H1 (cell line): Measurements from ENCODE around the gene NANP. TPM values are rescaled to one million over a fixed set of nuclear protein-coding genes. Genes with fewer than 3 reads are reported as not detected.
A peak's percentile ranks its signal among the peaks of the same experiment; 100 is the strongest.

ENCODE experiments used
- CTCF ChIA-PET: fragments of 300-600 bp; sonication (Branson Sonifier 250); formaldehyde crosslinking; loops from one replicate; lab custom pipeline; 2021; ENCODE audit not compliant: partially characterized antibody; lab: Charles Lee
- POLR2A ChIA-PET: fragments of 300-600 bp; sonication (Branson Sonifier 250); formaldehyde crosslinking; loops from one replicate; lab custom pipeline; 2021; ENCODE audit warnings: inconsistent platforms; ENCODE audit not compliant: partially characterized antibody; lab: Charles Lee
- DNase-seq, 2 experiments: peaks; one replicate each; pipeline versions ENCODE4 v3.0.0 to v3.0.0-alpha.2; 2010 to 2022; ENCODE audit warnings: low spot score in 2 of 2, low read depth in 1 of 2, mixed read lengths in 1 of 2
- FAIRE-seq: peaks from 2 replicates; lab custom pipeline; 2011; peaks lifted over from hg19 to GRCh38; lab: Jason Lieb, UNC
- H2AFZ ChIP-seq: 2 replicates; pipeline ENCODE4 v1.8.1; 2012; ENCODE audit warnings: low read length, inconsistent platforms
- H2AK5ac ChIP-seq: 2 replicates; pipeline ENCODE4 v1.6.1; 2013; ENCODE audit warnings: low read depth, low read length
- H2BK120ac ChIP-seq: replicated peaks from 2 replicates; pipeline ENCODE3; 2013; ENCODE audit warnings: low read depth, low read length, inconsistent platforms
- H2BK12ac ChIP-seq: 2 replicates; pipeline ENCODE4 v1.6.1; 2013; ENCODE audit warnings: low read depth, low read length
- H2BK15ac ChIP-seq: 2 replicates; pipeline ENCODE4 v1.6.1; 2013; ENCODE audit warnings: low read length
- H2BK20ac ChIP-seq: 2 replicates; pipeline ENCODE4 v1.6.1; 2013; ENCODE audit warnings: low read length
- H2BK5ac ChIP-seq: 2 replicates; pipeline ENCODE4 v1.6.1; 2013; ENCODE audit warnings: low read depth, low read length
- H3K14ac ChIP-seq: 2 replicates; pipeline ENCODE4 v1.6.1; 2013; ENCODE audit warnings: inconsistent platforms; ENCODE audit not compliant: insufficient read length
- H3K18ac ChIP-seq: 2 replicates; pipeline ENCODE4 v1.6.1; 2013; ENCODE audit warnings: low read length; ENCODE audit errors: extremely low read depth
- H3K23ac ChIP-seq: 2 replicates; pipeline ENCODE4 v1.6.1; 2013; ENCODE audit warnings: inconsistent platforms; ENCODE audit not compliant: insufficient read length
- H3K23me2 ChIP-seq: 2 replicates; pipeline ENCODE4 v1.6.1; 2013; ENCODE audit warnings: low read depth, low read length
- H3K27ac ChIP-seq: 2 replicates; pipeline ENCODE4 v1.6.1; 2011; ENCODE audit warnings: low read depth, low read length, inconsistent platforms
- H3K27me3 ChIP-seq, 4 experiments: replicated peaks in 1 of 4; 1 replicate in 1 of 4; 2 replicates in 3 of 4; pipeline versions ENCODE4 v1.6.1 to v1.8.1; 2011 to 2013; ENCODE audit warnings: low read length in 3 of 4, mild to moderate bottlenecking in 3 of 4, inconsistent platforms in 2 of 4, mixed read lengths in 2 of 4, moderate library complexity in 1 of 4; ENCODE audit not compliant: control insufficient read depth in 3 of 4, insufficient read depth in 3 of 4; ENCODE audit errors: extremely low read depth in 1 of 4
- H3K36me3 ChIP-seq, 4 experiments: 2 replicates each; pipeline versions ENCODE4 v1.6.1 to v1.8.1; 2011 to 2013; ENCODE audit warnings: mild to moderate bottlenecking in 4 of 4, low read length in 3 of 4, moderate library complexity in 2 of 4, control low read depth in 1 of 4, inconsistent platforms in 1 of 4; ENCODE audit not compliant: insufficient read depth in 4 of 4, control insufficient read depth in 2 of 4
- H3K4ac ChIP-seq: replicated peaks from 2 replicates; pipeline ENCODE3; 2013; ENCODE audit warnings: low read length, low read depth, mixed read lengths, inconsistent platforms; ENCODE audit not compliant: insufficient read length
- H3K4me1 ChIP-seq, 4 experiments: replicated peaks in 1 of 4; 1 replicate in 1 of 4; 2 replicates in 3 of 4; pipeline versions ENCODE4 v1.6.1 to v1.8.1; 2011 to 2013; ENCODE audit warnings: low read length in 3 of 4, inconsistent platforms in 2 of 4, mixed read lengths in 1 of 4; ENCODE audit not compliant: insufficient read depth in 4 of 4, control insufficient read depth in 3 of 4
- H3K4me2 ChIP-seq, 2 experiments: 2 replicates each; pipeline versions ENCODE4 v1.6.1 to v1.8.1; 2011 to 2013; ENCODE audit warnings: low read depth in 2 of 2, low read length in 2 of 2, control low read depth in 1 of 2, inconsistent platforms in 1 of 2, mild to moderate bottlenecking in 1 of 2; ENCODE audit not compliant: insufficient read depth in 1 of 2
- H3K4me3 ChIP-seq, 4 experiments: fragments of 200-600, 300-600 bp in 1 of 4; sonication (generic), shearing (Covaris generic), sonication (Bioruptor Twin) in 1 of 4; 2 replicates each; pipeline versions ENCODE4 v1.5.1 to v1.8.1; 2011 to 2016; ENCODE audit warnings: low read length in 4 of 4, low read depth in 3 of 4, control low read depth in 2 of 4, inconsistent platforms in 2 of 4, mild to moderate bottlenecking in 2 of 4, mixed read lengths in 1 of 4, moderate library complexity in 1 of 4; ENCODE audit not compliant: insufficient read depth in 2 of 4; ENCODE audit errors: extremely low read depth in 1 of 4
- H3K56ac ChIP-seq: replicated peaks from 2 replicates; pipeline ENCODE3; 2013; ENCODE audit warnings: low read depth, mild to moderate bottlenecking, mixed read lengths, low read length, inconsistent platforms; ENCODE audit not compliant: insufficient read length
- H3K79me1 ChIP-seq: 2 replicates; pipeline ENCODE4 v1.6.1; 2013; ENCODE audit warnings: low read depth, low read length, control low read depth
- H3K79me2 ChIP-seq, 2 experiments: 2 replicates each; pipeline versions ENCODE4 v1.6.1 to v1.8.1; 2012 to 2013; ENCODE audit warnings: low read length in 2 of 2, mild to moderate bottlenecking in 2 of 2, inconsistent platforms in 1 of 2; ENCODE audit not compliant: insufficient read depth in 2 of 2, control insufficient read depth in 1 of 2
- H3K9ac ChIP-seq, 4 experiments: replicated peaks in 1 of 4; 1 replicate in 1 of 4; 2 replicates in 3 of 4; pipeline versions ENCODE4 v1.6.1 to v1.8.1; 2011 to 2013; ENCODE audit warnings: low read depth in 3 of 4, low read length in 3 of 4, control low read depth in 2 of 4, mild to moderate bottlenecking in 2 of 4, moderate library complexity in 2 of 4, inconsistent platforms in 1 of 4; ENCODE audit errors: extremely low read depth in 1 of 4
- H3K9me3 ChIP-seq, 2 experiments: 2 replicates each; pipeline versions ENCODE4 v1.6.1 to v1.8.1; 2012 to 2013; ENCODE audit warnings: mild to moderate bottlenecking in 2 of 2, moderate library complexity in 2 of 2, control low read depth in 1 of 2, inconsistent platforms in 1 of 2, low read depth in 1 of 2, low read length in 1 of 2, mixed read lengths in 1 of 2; ENCODE audit not compliant: insufficient read depth in 2 of 2
- H4K20me1 ChIP-seq, 2 experiments: replicated peaks in 1 of 2; 2 replicates each; pipeline versions ENCODE3 to v1.8.1; 2011 to 2013; ENCODE audit warnings: inconsistent platforms in 2 of 2, low read length in 2 of 2, mild to moderate bottlenecking in 1 of 2; ENCODE audit not compliant: insufficient read depth in 2 of 2, control insufficient read depth in 1 of 2
- H4K5ac ChIP-seq: 2 replicates; pipeline ENCODE4 v1.6.1; 2013; ENCODE audit warnings: low read length, low read depth, mixed read lengths, inconsistent platforms; ENCODE audit not compliant: insufficient read length
- H4K8ac ChIP-seq: 2 replicates; pipeline ENCODE4 v1.8.0; 2013; ENCODE audit warnings: mild to moderate bottlenecking, moderate library complexity, low read length, inconsistent platforms; ENCODE audit not compliant: insufficient read depth; ENCODE audit errors: extremely low read depth
- H4K91ac ChIP-seq: replicated peaks from 2 replicates; pipeline ENCODE3; 2013; ENCODE audit warnings: low read length, mixed read lengths, inconsistent platforms; ENCODE audit not compliant: insufficient read length
- RAD21 ChIP-seq, 2 experiments: IDR thresholded peaks in 1 of 2; conservative IDR thresholded peaks in 1 of 2; 2 replicates each; pipeline ENCODE4 v1.6.1; 2011; ENCODE audit warnings: low read depth in 2 of 2, low read length in 2 of 2, improper control_type of control experiment in 1 of 2, inconsistent platforms in 1 of 2, mild to moderate bottlenecking in 1 of 2, moderate library complexity in 1 of 2
- TEAD4 ChIP-seq: IDR thresholded peaks from 2 replicates; pipeline ENCODE4 v1.6.1; 2012; ENCODE audit warnings: low read depth, low read length, inconsistent platforms, mixed read lengths
- WGBS, 2 experiments: shearing (Covaris generic) in 1 of 2; methylation state at CpG; one replicate each; pipeline versions ENCODE4 v1.1.6 to v1.1.7; 2013 to 2015; ENCODE audit warnings: low lambda C conversion rate in 2 of 2, mixed read lengths in 2 of 2, inconsistent platforms in 1 of 2, low coverage in 1 of 2, missing lambda C conversion rate in 1 of 2; ENCODE audit not compliant: insufficient replicate concordance in 2 of 2, insufficient coverage in 1 of 2, insufficient read length in 1 of 2; ENCODE audit errors: extremely low coverage in 1 of 2, missing lambda C conversion rate in 1 of 2; 5-methylcytosine and 5-hydroxymethylcytosine counted together
- polyA plus RNA-seq, 7 experiments: library from polyadenylated mRNA; depleted of rRNA in 3 of 7; stranded (reverse) in 5 of 7; unstranded in 2 of 7; fragments of >200 nt in 5 of 7; fragments of 200-250 nt in 2 of 7; gene quantifications; 1 replicate in 5 of 7; 2 replicates in 1 of 7; 4 replicates in 1 of 7; pipeline versions ENCODE4 v1.2.1 to v1.2.3, GENCODE V29; 2011 to 2013; ENCODE audit warnings: missing spikeins in 2 of 7, mixed read lengths in 2 of 7
- total RNA-seq: library from RNA; stranded (reverse); fragmentation: NEBNext Ultra II Directional; extraction: Animal tissue kit (Norgen Biotek cat#: 25700); gene quantifications from 2 replicates; pipeline ENCODE4 v1.2.1, GENCODE V29; 2021
- TF ChIP-seq, protein P1 (sequence below), 3 experiments: IDR thresholded peaks; 1 replicate in 2 of 3; 2 replicates in 1 of 3; pipeline versions ENCODE4 v1.5.1 to v1.6.1; 2011; ENCODE audit warnings: low read length in 3 of 3, mild to moderate bottlenecking in 3 of 3, inconsistent platforms in 2 of 3, low read depth in 1 of 3, moderate library complexity in 1 of 3; ENCODE audit not compliant: insufficient read depth in 1 of 3; ENCODE audit errors: control extremely low read depth in 1 of 3

NANP gene
- total and polyA plus RNA-seq, 2 of the 8 experiments (the other 6 are each of a cell fraction or from before 2014, with no cell fraction given): 3.8 to 6.2 TPM

- CTCF ChIA-PET: interaction anchor here (0.9 to 1.9 kb wide), 3 partner anchors 11 to 57 kb away, joined by 3 to 7 read pairs (median 3); no protein-coding TSS in a partner anchor
These were observed 58.1 kb downstream of the NANP start for GRCh38 chr20:25565578-25566157.

More at GRCh38 chr20:25565578-25566157, 58.1 kb downstream of the NANP start:
- Histone ChIP-seq H3K36me3 (peaks cover 0 to 3% (median 0%) of the 10 kb centered on the region in 4 experiments; a peak in 1 of 8 replicates), H3K23ac (no peak overlapping the region), H2AK5ac (no peak overlapping the region), H3K27ac (no peak overlapping the region), H2BK20ac (no peak overlapping the region), H3K9ac (no peak overlapping the region), H4K5ac (no peak overlapping the region), H2BK5ac (no peak overlapping the region), H3K56ac (no peak overlapping the region), H2BK120ac (no peak overlapping the region), H3K4ac (no peak overlapping the region), H3K79me2 (peaks cover 0 to 65% of the 10 kb centered on the region in 2 experiments; a peak in 2 of 4 replicates), H3K23me2 (no peaks in the 10 kb centered on the region; the same call in 1 of the 2 replicates), H3K79me1 (peaks cover 5% of the 10 kb centered on the region), H4K91ac (no peak overlapping the region), H4K20me1 (peaks cover 0 to 3% of the 10 kb centered on the region in 2 experiments), H2AFZ (no peak overlapping the region), H4K8ac (no peak overlapping the region), H3K18ac (no peak overlapping the region), H3K14ac (no peak overlapping the region), H2BK15ac (no peak overlapping the region), H3K4me1 (peaks cover 0 to 7% (median 3%) of the 10 kb centered on the region in 4 experiments; a peak in 2 of 7 replicates), H3K9me3 (peaks cover 4 to 7% of the 10 kb centered on the region in 2 experiments; a peak in 2 of 4 replicates), H3K4me2 (no peak overlapping the region), H3K4me3 (no peak overlapping the region), H2BK12ac (no peak overlapping the region), H3K27me3 (no peaks in the 10 kb centered on the region)
- DNase-seq: no peak
- POLR2A ChIA-PET: interaction anchor here (1.4 to 2.0 kb wide), 2 partner anchors 12 to 19 kb away, joined by 5 to 7 read pairs; no protein-coding TSS in a partner anchor
- no peak for FAIRE-seq
- 75% methylated on average over 6 of the region's 6 CpGs; no CpG with 5 or more reads in 1 of the 2 experiments for WGBS, 2 experiments
- TF ChIP-seq, protein P1, sequence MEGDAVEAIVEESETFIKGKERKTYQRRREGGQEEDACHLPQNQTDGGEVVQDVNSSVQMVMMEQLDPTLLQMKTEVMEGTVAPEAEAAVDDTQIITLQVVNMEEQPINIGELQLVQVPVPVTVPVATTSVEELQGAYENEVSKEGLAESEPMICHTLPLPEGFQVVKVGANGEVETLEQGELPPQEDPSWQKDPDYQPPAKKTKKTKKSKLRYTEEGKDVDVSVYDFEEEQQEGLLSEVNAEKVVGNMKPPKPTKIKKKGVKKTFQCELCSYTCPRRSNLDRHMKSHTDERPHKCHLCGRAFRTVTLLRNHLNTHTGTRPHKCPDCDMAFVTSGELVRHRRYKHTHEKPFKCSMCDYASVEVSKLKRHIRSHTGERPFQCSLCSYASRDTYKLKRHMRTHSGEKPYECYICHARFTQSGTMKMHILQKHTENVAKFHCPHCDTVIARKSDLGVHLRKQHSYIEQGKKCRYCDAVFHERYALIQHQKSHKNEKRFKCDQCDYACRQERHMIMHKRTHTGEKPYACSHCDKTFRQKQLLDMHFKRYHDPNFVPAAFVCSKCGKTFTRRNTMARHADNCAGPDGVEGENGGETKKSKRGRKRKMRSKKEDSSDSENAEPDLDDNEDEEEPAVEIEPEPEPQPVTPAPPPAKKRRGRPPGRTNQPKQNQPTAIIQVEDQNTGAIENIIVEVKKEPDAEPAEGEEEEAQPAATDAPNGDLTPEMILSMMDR (IDR thresholded peaks at IDR 0.05; ENCODE audit: control extremely low read depth in 1 of 3, insufficient read depth in 1 of 3, low read depth in 1 of 3, low read length in 3 of 3): peak in 1 of 3 experiments; percentile 16; a peak in 1 of 4 replicates
- TF ChIP-seq TEAD4 (no peak), RAD21 (IDR thresholded peaks at IDR 0.05 in 1 of 2, conservative IDR thresholded peaks at IDR 0.05 in 1 of 2; ENCODE audit: low read depth in 2 of 2, low read length in 2 of 2) (peak; percentile 2 to 20; a peak in 1 of 4 replicates)
